Neural cell (in vitro differentiated cells): Measurements from ENCODE around the gene GRM3. TPM values are rescaled to one million over a fixed set of nuclear protein-coding genes. Genes with fewer than 3 reads are reported as not detected.

Experiments used
- H2AFZ ChIP-seq: fragments of 200-600, 300-800 bp; sonication (generic), shearing (Covaris generic); 2 replicates; pipeline ENCODE4 v1.6.0; 2014; ENCODE audit warnings: low read depth, mild to moderate bottlenecking, antibody characterized with exemption, low read length, moderate library complexity
- H3F3A ChIP-seq: fragments of 200-600 bp; shearing (Covaris generic); 2 replicates; pipeline ENCODE4 v1.6.1; 2016; ENCODE audit warnings: mild to moderate bottlenecking, moderate library complexity, mixed read lengths, antibody characterized with exemption, low read length; ENCODE audit not compliant: insufficient read depth, poor library complexity, severe bottlenecking
- H3K27ac ChIP-seq: fragments of 200-600, 300-800 bp; sonication (generic), shearing (Covaris generic); 2 replicates; pipeline ENCODE4 v1.5.1; 2014; ENCODE audit warnings: mild to moderate bottlenecking, low read length, moderate library complexity
- H3K27me3 ChIP-seq: fragments of 300-800, 200-600 bp; sonication (generic), shearing (Covaris generic); 2 replicates; pipeline ENCODE4 v1.6.0; 2014; ENCODE audit warnings: mild to moderate bottlenecking, low read depth, low read length, moderate library complexity; ENCODE audit not compliant: insufficient read depth
- H3K36me3 ChIP-seq: fragments of 300-800, 200-600 bp; sonication (generic), shearing (Covaris generic); 2 replicates; pipeline ENCODE4 v1.5.1; 2014; ENCODE audit warnings: mild to moderate bottlenecking, antibody characterized with exemption, low read length, moderate library complexity; ENCODE audit not compliant: insufficient read depth
- H3K4me2 ChIP-seq: fragments of 300-800, 200-600 bp; sonication (generic), shearing (Covaris generic); 2 replicates; pipeline ENCODE4 v1.6.0; 2014; ENCODE audit warnings: mild to moderate bottlenecking, low read length
- H3K4me3 ChIP-seq: fragments of 300-800, 200-600 bp; sonication (generic), shearing (Covaris generic); 2 replicates; pipeline ENCODE4 v1.5.1; 2014; ENCODE audit warnings: mild to moderate bottlenecking, low read length, moderate library complexity
- H3K79me2 ChIP-seq: fragments of 200-600 bp; shearing (Covaris generic); replicated peaks from 2 replicates; pipeline ENCODE4 v1.6.0; 2014; ENCODE audit warnings: mild to moderate bottlenecking, low read length, moderate library complexity; ENCODE audit not compliant: insufficient read depth
- H3K9ac ChIP-seq: fragments of 300-800, 200-600 bp; sonication (generic), shearing (Covaris generic); 2 replicates; pipeline ENCODE4 v1.6.1; 2016; ENCODE audit warnings: mild to moderate bottlenecking, low read length, mixed read lengths
- H3K9me2 ChIP-seq: fragments of 200-600 bp; shearing (Covaris generic); 2 replicates; pipeline ENCODE4 v1.6.1; 2016; ENCODE audit warnings: mild to moderate bottlenecking, low read length, mixed read lengths; ENCODE audit not compliant: insufficient read depth
- H3K9me3 ChIP-seq: fragments of 200-600, 300-800 bp; sonication (generic), shearing (Covaris generic); 2 replicates; pipeline ENCODE4 v1.6.1; 2016; ENCODE audit warnings: mild to moderate bottlenecking, mixed run types, low read length, moderate library complexity, mixed read lengths
- H4K20me1 ChIP-seq: fragments of 200-600 bp; shearing (Covaris generic); 2 replicates; pipeline ENCODE4 v1.6.1; 2016; ENCODE audit warnings: mild to moderate bottlenecking, mixed run types; ENCODE audit not compliant: insufficient read depth
- CTCF ChIP-seq: fragments of 450-650 bp; IDR thresholded peaks from 2 replicates; pipeline ENCODE4 v1.5.1; 2014; ENCODE audit warnings: antibody characterized with exemption, mild to moderate bottlenecking, moderate library complexity; ENCODE audit not compliant: poor library complexity, severe bottlenecking
- EP300 ChIP-seq: fragments of 450-650 bp; conservative IDR thresholded peaks from 2 replicates; pipeline ENCODE4 v1.6.1; 2014; ENCODE audit warnings: antibody characterized with exemption, mild to moderate bottlenecking, moderate library complexity; ENCODE audit not compliant: poor library complexity, severe bottlenecking
- EZH2 ChIP-seq: fragments of 200-600, 300-800 bp; shearing (Covaris generic), sonication (generic); IDR thresholded peaks from 2 replicates; pipeline ENCODE4 v1.6.1; 2014; ENCODE audit warnings: antibody characterized with exemption, low read length, borderline replicate concordance, mild to moderate bottlenecking; ENCODE audit not compliant: insufficient read depth, poor library complexity, severe bottlenecking
- MXI1 ChIP-seq: fragments of 450-650 bp; conservative IDR thresholded peaks from 2 replicates; pipeline ENCODE4 v1.6.1; 2014; ENCODE audit warnings: antibody characterized with exemption, mild to moderate bottlenecking; ENCODE audit not compliant: poor library complexity, severe bottlenecking
- POLR2AphosphoS5 ChIP-seq: IDR thresholded peaks from 2 replicates; pipeline ENCODE4 v1.6.1; 2012
- RAD21 ChIP-seq: fragments of 450-650 bp; conservative IDR thresholded peaks from 2 replicates; pipeline ENCODE4 v1.6.1; 2014; ENCODE audit warnings: antibody characterized with exemption, mild to moderate bottlenecking, moderate library complexity
- SMC3 ChIP-seq: fragments of 450-650 bp; conservative IDR thresholded peaks from 2 replicates; pipeline ENCODE4 v1.6.1; 2014; ENCODE audit warnings: antibody characterized with exemption, mild to moderate bottlenecking, moderate library complexity; ENCODE audit not compliant: poor library complexity
- TAF1 ChIP-seq: IDR thresholded peaks from 2 replicates; pipeline ENCODE4 v1.6.1; 2012; ENCODE audit warnings: low read depth
- polyA plus RNA-seq: library from polyadenylated mRNA; depleted of rRNA; stranded (reverse); fragments of >200 nt; gene quantifications from 2 replicates; pipeline ENCODE4 v1.2.3, GENCODE V29; 2014
- TF ChIP-seq, protein P1 (sequence below): IDR thresholded peaks from 2 replicates; pipeline ENCODE4 v1.6.1; 2012; ENCODE audit warnings: borderline replicate concordance

Gene GRM3
- polyA plus RNA-seq, 1 donor from 2014 or later: 15.9 TPM

- Histone ChIP-seq H3K4me2 (no peak overlapping the region), H3K36me3 (no peaks in the 10 kb centered on the region), H3K9me3 (no peaks in the 10 kb centered on the region), H3K27ac (no peak overlapping the region), H3K9me2 (no peaks in the 10 kb centered on the region), H3K9ac (no peak overlapping the region), H3K79me2 (no peaks in the 10 kb centered on the region), H4K20me1 (no peaks in the 10 kb centered on the region), H3K27me3 (no peaks in the 10 kb centered on the region), H2AFZ (no peak overlapping the region), H3K4me3 (no peak overlapping the region), H3F3A (no peaks in the 10 kb centered on the region)
- TF ChIP-seq POLR2AphosphoS5: no peak
- TF ChIP-seq SMC3: no peak
- no peak for TF ChIP-seq MXI1
- TF ChIP-seq RAD21: no peak
- no peak for TF ChIP-seq TAF1
- no peak for TF ChIP-seq EP300
These were observed 132.4 kb downstream of the GRM3 start for GRCh38 chr7:86776136-86776535.

GRCh38 chr7:86778271-86778670, 134.6 kb downstream of the GRM3 start:
- Histone ChIP-seq H4K20me1 (no peaks in the 10 kb centered on the region), H3K4me2 (no peak overlapping the region), H3K36me3 (no peaks in the 10 kb centered on the region), H3K4me3 (no peak overlapping the region), H3F3A (no peaks in the 10 kb centered on the region), H3K27me3 (no peaks in the 10 kb centered on the region), H3K9me3 (no peaks in the 10 kb centered on the region), H3K9me2 (no peaks in the 10 kb centered on the region), H3K27ac (no peak overlapping the region), H3K79me2 (no peaks in the 10 kb centered on the region), H3K9ac (no peak overlapping the region), H2AFZ (no peak overlapping the region)
- TF ChIP-seq MXI1 (no peak), SMC3 (no peak), EP300 (no peak)

DNA sequence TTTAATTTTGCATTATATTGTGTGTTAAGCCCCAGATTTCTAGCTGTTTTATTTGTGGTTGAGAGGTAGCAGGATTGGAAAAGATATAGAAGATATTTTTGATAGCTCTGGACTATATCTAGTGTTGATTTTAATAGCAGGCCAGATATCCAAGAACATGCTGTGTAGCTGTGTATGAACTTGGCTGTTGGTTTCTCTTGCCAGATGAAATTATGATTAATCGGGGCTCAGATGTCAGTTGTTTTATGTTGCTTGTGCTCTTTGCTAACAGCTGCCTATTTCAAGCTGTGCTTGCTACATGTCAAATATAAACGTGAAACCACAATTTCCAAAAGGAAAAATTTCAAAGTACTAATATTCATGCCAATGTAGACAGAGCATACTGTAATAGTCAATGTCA, 141.1 kb downstream of the GRM3 start:
- Histone ChIP-seq H3K4me3 (no peak overlapping the region), H4K20me1 (no peaks in the 10 kb centered on the region), H3K4me2 (no peak overlapping the region), H3K9ac (no peak overlapping the region), H3K79me2 (no peaks in the 10 kb centered on the region), H3K36me3 (no peaks in the 10 kb centered on the region), H3K27ac (no peak overlapping the region), H3K9me3 (no peaks in the 10 kb centered on the region), H3K27me3 (no peaks in the 10 kb centered on the region), H3K9me2 (no peaks in the 10 kb centered on the region), H2AFZ (no peak overlapping the region), H3F3A (no peaks in the 10 kb centered on the region)
- TF ChIP-seq POLR2AphosphoS5: no peak
- peak; percentile 32 for TF ChIP-seq EP300

DNA sequence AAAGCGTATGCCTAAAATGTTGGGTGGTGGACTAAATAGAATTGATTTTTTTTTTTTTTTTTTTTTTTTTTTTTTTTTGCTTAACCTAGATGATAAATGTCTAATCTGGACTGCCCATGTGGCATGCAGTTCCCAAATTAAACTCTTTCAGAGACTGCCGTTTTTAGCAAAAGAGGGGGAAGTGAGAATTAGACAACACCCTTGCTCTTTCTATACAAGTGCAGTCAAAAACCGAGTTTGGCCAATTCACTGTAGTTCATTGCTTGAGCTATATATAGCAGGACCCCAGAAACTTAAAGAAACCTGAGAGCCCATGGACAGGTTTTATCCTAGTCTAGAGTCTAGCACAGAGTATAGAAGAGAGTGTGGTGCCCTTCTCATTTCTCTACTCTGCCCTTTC, 141.9 kb downstream of the GRM3 start:
- TF ChIP-seq RAD21: no peak
- no peak for TF ChIP-seq CTCF
- TF ChIP-seq MXI1: no peak
- TF ChIP-seq POLR2AphosphoS5: no peak
- TF ChIP-seq SMC3: no peak
- no peak for TF ChIP-seq EZH2
- TF ChIP-seq TAF1: no peak
- TF ChIP-seq EP300: no peak
- TF ChIP-seq, protein P1, sequence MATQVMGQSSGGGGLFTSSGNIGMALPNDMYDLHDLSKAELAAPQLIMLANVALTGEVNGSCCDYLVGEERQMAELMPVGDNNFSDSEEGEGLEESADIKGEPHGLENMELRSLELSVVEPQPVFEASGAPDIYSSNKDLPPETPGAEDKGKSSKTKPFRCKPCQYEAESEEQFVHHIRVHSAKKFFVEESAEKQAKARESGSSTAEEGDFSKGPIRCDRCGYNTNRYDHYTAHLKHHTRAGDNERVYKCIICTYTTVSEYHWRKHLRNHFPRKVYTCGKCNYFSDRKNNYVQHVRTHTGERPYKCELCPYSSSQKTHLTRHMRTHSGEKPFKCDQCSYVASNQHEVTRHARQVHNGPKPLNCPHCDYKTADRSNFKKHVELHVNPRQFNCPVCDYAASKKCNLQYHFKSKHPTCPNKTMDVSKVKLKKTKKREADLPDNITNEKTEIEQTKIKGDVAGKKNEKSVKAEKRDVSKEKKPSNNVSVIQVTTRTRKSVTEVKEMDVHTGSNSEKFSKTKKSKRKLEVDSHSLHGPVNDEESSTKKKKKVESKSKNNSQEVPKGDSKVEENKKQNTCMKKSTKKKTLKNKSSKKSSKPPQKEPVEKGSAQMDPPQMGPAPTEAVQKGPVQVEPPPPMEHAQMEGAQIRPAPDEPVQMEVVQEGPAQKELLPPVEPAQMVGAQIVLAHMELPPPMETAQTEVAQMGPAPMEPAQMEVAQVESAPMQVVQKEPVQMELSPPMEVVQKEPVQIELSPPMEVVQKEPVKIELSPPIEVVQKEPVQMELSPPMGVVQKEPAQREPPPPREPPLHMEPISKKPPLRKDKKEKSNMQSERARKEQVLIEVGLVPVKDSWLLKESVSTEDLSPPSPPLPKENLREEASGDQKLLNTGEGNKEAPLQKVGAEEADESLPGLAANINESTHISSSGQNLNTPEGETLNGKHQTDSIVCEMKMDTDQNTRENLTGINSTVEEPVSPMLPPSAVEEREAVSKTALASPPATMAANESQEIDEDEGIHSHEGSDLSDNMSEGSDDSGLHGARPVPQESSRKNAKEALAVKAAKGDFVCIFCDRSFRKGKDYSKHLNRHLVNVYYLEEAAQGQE: no peak
- Histone ChIP-seq H3K9ac (no peak overlapping the region), H3K4me3 (no peak overlapping the region), H3K79me2 (no peaks in the 10 kb centered on the region), H3K27ac (no peak overlapping the region), H3K9me3 (no peaks in the 10 kb centered on the region), H3K27me3 (no peaks in the 10 kb centered on the region), H3K9me2 (no peaks in the 10 kb centered on the region), H3K36me3 (no peaks in the 10 kb centered on the region), H2AFZ (no peak overlapping the region), H4K20me1 (no peaks in the 10 kb centered on the region), H3K4me2 (no peak overlapping the region), H3F3A (no peaks in the 10 kb centered on the region)
